SK-N-SH treated with all-trans-retinoic acid at 6 μM for 48 hours (cell line): ENCODE data around the gene PCARE.

Source experiments
- ATAC-seq: fragments of 200-7000 bp; cut with Tn5 transposase; 3 replicates; pipeline ENCODE4 v1.9.1; 2020; ENCODE audit warnings: mild to moderate bottlenecking, moderate library complexity
- BACH2 ChIP-seq: fragments of 250-450 bp; sonication (Bioruptor Pico); IDR thresholded peaks from 2 replicates; pipeline ENCODE4 v1.9.0; 2021; ENCODE audit warnings: mild to moderate bottlenecking, borderline replicate concordance
- CSDC2 ChIP-seq: fragments of 250-450 bp; sonication (Bioruptor Pico); IDR thresholded peaks from 2 replicates; pipeline ENCODE4 v1.5.0; 2020; ENCODE audit warnings: mild to moderate bottlenecking, moderate library complexity
- CSRNP3 ChIP-seq: fragments of 250-450 bp; sonication (Bioruptor Pico); IDR thresholded peaks from 2 replicates; pipeline ENCODE4 v1.5.1; 2021; ENCODE audit warnings: mild to moderate bottlenecking, moderate library complexity
- ESRRG ChIP-seq: fragments of 250-450 bp; sonication (Bioruptor Pico); IDR thresholded peaks from 2 replicates; pipeline ENCODE4 v1.6.1; 2021; ENCODE audit warnings: mild to moderate bottlenecking
- GLIS3 ChIP-seq: fragments of 250-450 bp; sonication (Bioruptor Pico); IDR thresholded peaks from 2 replicates; pipeline ENCODE4 v1.5.0; 2020; ENCODE audit warnings: mild to moderate bottlenecking, moderate library complexity
- ISL1 ChIP-seq: fragments of 250-450 bp; sonication (Bioruptor Pico); IDR thresholded peaks from 2 replicates; pipeline ENCODE4 v2.1.2; 2022; ENCODE audit warnings: mild to moderate bottlenecking, moderate library complexity
- OSR1 ChIP-seq: fragments of 250-450 bp; sonication (Bioruptor Pico); IDR thresholded peaks from 2 replicates; pipeline ENCODE4 v1.8.0; 2022; ENCODE audit warnings: moderate library complexity, mild to moderate bottlenecking, inconsistent platforms
- PATZ1 ChIP-seq: fragments of 250-450 bp; sonication (Bioruptor Pico); IDR thresholded peaks from 2 replicates; pipeline ENCODE4 v1.8.0; 2020; ENCODE audit warnings: mild to moderate bottlenecking, moderate library complexity, borderline replicate concordance
- POU6F1 ChIP-seq: fragments of 250-450 bp; sonication (Bioruptor Pico); IDR thresholded peaks from 2 replicates; pipeline ENCODE4 v1.8.0; 2021; ENCODE audit warnings: low read depth, mild to moderate bottlenecking, moderate library complexity, borderline replicate concordance
- PPARA ChIP-seq: fragments of 250-450 bp; sonication (Bioruptor Pico); IDR thresholded peaks from 2 replicates; pipeline ENCODE4 v1.5.0; 2020; ENCODE audit warnings: mild to moderate bottlenecking, borderline replicate concordance
- SNAI2 ChIP-seq: fragments of 250-450 bp; sonication (Bioruptor Pico); IDR thresholded peaks from 2 replicates; pipeline ENCODE4 v1.5.0; 2020; ENCODE audit warnings: mild to moderate bottlenecking, moderate library complexity
- TCF4 ChIP-seq: fragments of 250-450 bp; sonication (Bioruptor Pico); IDR thresholded peaks from 2 replicates; pipeline ENCODE4 v1.8.0; 2021; ENCODE audit warnings: mild to moderate bottlenecking, moderate library complexity, borderline replicate concordance
- TOX ChIP-seq: fragments of 250-450 bp; sonication (Bioruptor Pico); IDR thresholded peaks from 2 replicates; pipeline ENCODE4 v1.8.0; 2021; ENCODE audit warnings: mild to moderate bottlenecking, moderate library complexity, borderline replicate concordance
- TSHZ2 ChIP-seq: fragments of 250-450 bp; sonication (Bioruptor Pico); IDR thresholded peaks from 2 replicates; pipeline ENCODE4 v1.5.0; 2020; ENCODE audit warnings: mild to moderate bottlenecking, moderate library complexity
- ZC3H10 ChIP-seq: fragments of 250-450 bp; sonication (Bioruptor Pico); IDR thresholded peaks from 2 replicates; pipeline ENCODE4 v1.5.1; 2021; ENCODE audit warnings: mild to moderate bottlenecking, moderate library complexity
- ZFP3 ChIP-seq: fragments of 250-450 bp; sonication (Bioruptor Pico); IDR thresholded peaks from 2 replicates; pipeline ENCODE4 v1.5.0; 2020; ENCODE audit warnings: mild to moderate bottlenecking, moderate library complexity
- ZFP30 ChIP-seq: fragments of 450-650 bp; formaldehyde crosslinking; IDR thresholded peaks from 2 replicates; pipeline ENCODE4 v1.5.0; 2022; ENCODE audit warnings: mild to moderate bottlenecking, moderate library complexity
- ZNF565 ChIP-seq: fragments of 450-650 bp; formaldehyde crosslinking; conservative IDR thresholded peaks from 2 replicates; pipeline ENCODE4 v1.5.0; 2020; ENCODE audit warnings: low read depth, mild to moderate bottlenecking, moderate library complexity
- ZNF70 ChIP-seq: fragments of 450-650 bp; formaldehyde crosslinking; IDR thresholded peaks from 2 replicates; pipeline ENCODE4 v1.5.0; 2020; ENCODE audit warnings: mild to moderate bottlenecking, moderate library complexity
- ZNF8 ChIP-seq: fragments of 450-650 bp; formaldehyde crosslinking; IDR thresholded peaks from 2 replicates; pipeline ENCODE4 v1.5.0; 2020; ENCODE audit warnings: mild to moderate bottlenecking, moderate library complexity

The PCARE gene

GRCh38 chr2:29082804-29083495 lies 8.6 kb upstream of the PCARE start (continued):
- TF ChIP-seq OSR1 (CRISPR knock-in tag) (no peak), ISL1 (CRISPR knock-in tag) (no peak), ZNF565 (CRISPR knock-in tag) (no peak), ZC3H10 (CRISPR knock-in tag) (no peak), SNAI2 (CRISPR knock-in tag) (no peak), TCF4 (CRISPR knock-in tag) (no peak), TOX (CRISPR knock-in tag) (no peak)
- TF ChIP-seq, all 23 proteins: peak for 0

GRCh38 chr2:29080886-29081743 lies 6.8 kb upstream of the PCARE start:
- TF ChIP-seq CSDC2, result no peak
- TF ChIP-seq, all 23 proteins: peak for 0
- ATAC-seq, result no peak

GRCh38 chr2:29079887-29080286 lies 5.6 kb upstream of the PCARE start:
- TF ChIP-seq TSHZ2 (CRISPR knock-in tag), result no peak
- no peak for TF ChIP-seq ISL1 (CRISPR knock-in tag)
- no peak for TF ChIP-seq SNAI2 (CRISPR knock-in tag)
- TF ChIP-seq PPARA (CRISPR knock-in tag), result no peak
- no peak for TF ChIP-seq PATZ1 (CRISPR knock-in tag)
- no peak for TF ChIP-seq CSDC2
- no peak for TF ChIP-seq GLIS3 (CRISPR knock-in tag)
- no peak for TF ChIP-seq POU6F1
- TF ChIP-seq ZFP30 (CRISPR knock-in tag), result no peak
- TF ChIP-seq ZC3H10 (CRISPR knock-in tag), result no peak
- no peak for TF ChIP-seq TCF4 (CRISPR knock-in tag)
- TF ChIP-seq BACH2 (CRISPR knock-in tag), result no peak
- no peak for TF ChIP-seq ZNF70
- TF ChIP-seq ZFP3 (CRISPR knock-in tag), result no peak
- no peak for TF ChIP-seq ZNF8
- TF ChIP-seq OSR1 (CRISPR knock-in tag), result no peak
- no peak for ATAC-seq

- TF ChIP-seq GLIS3 (CRISPR knock-in tag), result no peak
- no peak for TF ChIP-seq PATZ1 (CRISPR knock-in tag)
- no peak for TF ChIP-seq TOX (CRISPR knock-in tag)
- TF ChIP-seq OSR1 (CRISPR knock-in tag), result no peak
- TF ChIP-seq ZFP30 (CRISPR knock-in tag), result no peak
- no peak for TF ChIP-seq POU6F1
- no peak for TF ChIP-seq ZNF70
- TF ChIP-seq ESRRG (CRISPR knock-in tag), result no peak
- TF ChIP-seq CSRNP3 (CRISPR knock-in tag), result no peak
- TF ChIP-seq, all 23 proteins: peak for 0
- peak; percentile 57; the same call in 1 of the 3 replicates for ATAC-seq
These were observed 1.8 kb upstream of the PCARE start for GRCh38 chr2:29075894-29076705.
